ENCODE measurements around the gene GPR180.

Gene GPR180

GRCh38 chr13:94641409-94641941, 39.8 kb downstream of the GPR180 start:
- no peaks in the 10 kb centered on the region for H3K4me1 ChIP-seq (ENCODE audit: insufficient read depth, insufficient read length)
- no peak overlapping the region for H3K4me3 ChIP-seq (ENCODE audit: insufficient read length, low read depth)
- no peak overlapping the region for H3K9ac ChIP-seq (ENCODE audit: insufficient read length, low read depth)
- no peaks in the 10 kb centered on the region for H3K27me3 ChIP-seq (ENCODE audit: insufficient read depth, insufficient read length)
- DNase-seq (ENCODE audit: low read depth, low spot score), result no peak
- no peaks in the 10 kb centered on the region for H3K9me3 ChIP-seq (ENCODE audit: insufficient read depth, low read length)
- TF ChIP-seq YY1 (IDR thresholded peaks at IDR 0.05; ENCODE audit: insufficient read depth, insufficient read length) (no peak), ZNF274 (IDR thresholded peaks at IDR 0.05; ENCODE audit: low read depth, low read length) (no peak), SUZ12 (IDR thresholded peaks at IDR 0.05; ENCODE audit: extremely low read depth, insufficient read depth, insufficient read length) (no peak)
- H3K36me3 ChIP-seq (ENCODE audit: insufficient read depth, insufficient read length, low read length), result no peaks in the 10 kb centered on the region

- Histone ChIP-seq H3K9me3 (ENCODE audit: insufficient read depth, low read length) (no peaks in the 10 kb centered on the region), H3K9ac (ENCODE audit: insufficient read length, low read depth) (no peak overlapping the region), H3K4me3 (ENCODE audit: insufficient read length, low read depth) (no peak overlapping the region), H3K27me3 (ENCODE audit: insufficient read depth, insufficient read length) (no peaks in the 10 kb centered on the region), H3K36me3 (ENCODE audit: insufficient read depth, insufficient read length, low read length) (no peaks in the 10 kb centered on the region), H3K4me1 (ENCODE audit: insufficient read depth, insufficient read length) (no peaks in the 10 kb centered on the region)
- no peak for TF ChIP-seq YY1 (IDR thresholded peaks at IDR 0.05; ENCODE audit: insufficient read depth, insufficient read length)
- TF ChIP-seq SUZ12 (IDR thresholded peaks at IDR 0.05; ENCODE audit: extremely low read depth, insufficient read depth, insufficient read length), result no peak
- no peak for TF ChIP-seq ZNF274 (IDR thresholded peaks at IDR 0.05; ENCODE audit: low read depth, low read length)
- DNase-seq (ENCODE audit: low read depth, low spot score), result no peak
Measured at GRCh38 chr13:94646904-94647303, 45.2 kb downstream of the GPR180 start.

GRCh38 chr13:94656176-94656575, 54.5 kb downstream of the GPR180 start:
- TF ChIP-seq SUZ12 (IDR thresholded peaks at IDR 0.05; ENCODE audit: extremely low read depth, insufficient read depth, insufficient read length), result no peak
- TF ChIP-seq YY1 (IDR thresholded peaks at IDR 0.05; ENCODE audit: insufficient read depth, insufficient read length), result no peak
- TF ChIP-seq ZNF274 (IDR thresholded peaks at IDR 0.05; ENCODE audit: low read depth, low read length), result no peak
- Histone ChIP-seq H3K4me1 (ENCODE audit: insufficient read depth, insufficient read length) (peaks cover 3% of the 10 kb centered on the region), H3K9me3 (ENCODE audit: insufficient read depth, low read length) (no peaks in the 10 kb centered on the region), H3K9ac (ENCODE audit: insufficient read length, low read depth) (no peak overlapping the region), H3K4me3 (ENCODE audit: insufficient read length, low read depth) (no peak overlapping the region), H3K36me3 (ENCODE audit: insufficient read depth, insufficient read length, low read length) (no peaks in the 10 kb centered on the region), H3K27me3 (ENCODE audit: insufficient read depth, insufficient read length) (no peaks in the 10 kb centered on the region)
- no peak for DNase-seq (ENCODE audit: low read depth, low spot score)

GRCh38 chr13:94656766-94657165, 55.1 kb downstream of the GPR180 start:
- no peaks in the 10 kb centered on the region for H3K36me3 ChIP-seq (ENCODE audit: insufficient read depth, insufficient read length, low read length)
- TF ChIP-seq SUZ12 (IDR thresholded peaks at IDR 0.05; ENCODE audit: extremely low read depth, insufficient read depth, insufficient read length), result no peak
- no peak for TF ChIP-seq YY1 (IDR thresholded peaks at IDR 0.05; ENCODE audit: insufficient read depth, insufficient read length)
- no peak for TF ChIP-seq ZNF274 (IDR thresholded peaks at IDR 0.05; ENCODE audit: low read depth, low read length)
- no peak for DNase-seq (ENCODE audit: low read depth, low spot score)
- H3K4me1 ChIP-seq (ENCODE audit: insufficient read depth, insufficient read length), result peaks cover 3% of the 10 kb centered on the region
- no peaks in the 10 kb centered on the region for H3K27me3 ChIP-seq (ENCODE audit: insufficient read depth, insufficient read length)
- no peak overlapping the region for H3K9ac ChIP-seq (ENCODE audit: insufficient read length, low read depth)
- H3K9me3 ChIP-seq (ENCODE audit: insufficient read depth, low read length), result no peaks in the 10 kb centered on the region
- no peak overlapping the region for H3K4me3 ChIP-seq (ENCODE audit: insufficient read length, low read depth)

GRCh38 chr13:94657167-94657566, 55.5 kb downstream of the GPR180 start:
- no peak overlapping the region for H3K9ac ChIP-seq (ENCODE audit: insufficient read length, low read depth)

GRCh38 chr13:94658926-94659597, 57.4 kb downstream of the GPR180 start:
- Histone ChIP-seq H3K9me3 (ENCODE audit: insufficient read depth, low read length) (no peaks in the 10 kb centered on the region), H3K27me3 (ENCODE audit: insufficient read depth, insufficient read length) (no peaks in the 10 kb centered on the region), H3K4me1 (ENCODE audit: insufficient read depth, insufficient read length) (peaks cover 3% of the 10 kb centered on the region), H3K36me3 (ENCODE audit: insufficient read depth, insufficient read length, low read length) (no peaks in the 10 kb centered on the region), H3K4me3 (ENCODE audit: insufficient read length, low read depth) (no peak overlapping the region), H3K9ac (ENCODE audit: insufficient read length, low read depth) (no peak overlapping the region)
- no peak for DNase-seq (ENCODE audit: low read depth, low spot score)
- no peak for TF ChIP-seq SUZ12 (IDR thresholded peaks at IDR 0.05; ENCODE audit: extremely low read depth, insufficient read depth, insufficient read length)
- TF ChIP-seq YY1 (IDR thresholded peaks at IDR 0.05; ENCODE audit: insufficient read depth, insufficient read length), result no peak
- no peak for TF ChIP-seq ZNF274 (IDR thresholded peaks at IDR 0.05; ENCODE audit: low read depth, low read length)

More at GRCh38 chr13:94657167-94657566, 55.5 kb downstream of the GPR180 start:
- no peaks in the 10 kb centered on the region for H3K9me3 ChIP-seq (ENCODE audit: insufficient read depth, low read length)
- DNase-seq (ENCODE audit: low read depth, low spot score), result no peak
- H3K36me3 ChIP-seq (ENCODE audit: insufficient read depth, insufficient read length, low read length), result no peaks in the 10 kb centered on the region
- peaks cover 3% of the 10 kb centered on the region for H3K4me1 ChIP-seq (ENCODE audit: insufficient read depth, insufficient read length)
- TF ChIP-seq YY1 (IDR thresholded peaks at IDR 0.05; ENCODE audit: insufficient read depth, insufficient read length) (no peak), ZNF274 (IDR thresholded peaks at IDR 0.05; ENCODE audit: low read depth, low read length) (no peak), SUZ12 (IDR thresholded peaks at IDR 0.05; ENCODE audit: extremely low read depth, insufficient read depth, insufficient read length) (no peak)
- H3K27me3 ChIP-seq (ENCODE audit: insufficient read depth, insufficient read length), result no peaks in the 10 kb centered on the region
- no peak overlapping the region for H3K4me3 ChIP-seq (ENCODE audit: insufficient read length, low read depth)

- H3K4me1 ChIP-seq (ENCODE audit: insufficient read depth, insufficient read length), result peaks cover 3% of the 10 kb centered on the region
- H3K9me3 ChIP-seq (ENCODE audit: insufficient read depth, low read length), result no peaks in the 10 kb centered on the region
Measured at GRCh38 chr13:94659598-94659946, 57.9 kb downstream of the GPR180 start.

More at GRCh38 chr13:94659598-94659946, 57.9 kb downstream of the GPR180 start:
- no peak for DNase-seq (ENCODE audit: low read depth, low spot score)
- TF ChIP-seq ZNF274 (IDR thresholded peaks at IDR 0.05; ENCODE audit: low read depth, low read length), result no peak
- TF ChIP-seq SUZ12 (IDR thresholded peaks at IDR 0.05; ENCODE audit: extremely low read depth, insufficient read depth, insufficient read length), result no peak
- TF ChIP-seq YY1 (IDR thresholded peaks at IDR 0.05; ENCODE audit: insufficient read depth, insufficient read length), result no peak
- Histone ChIP-seq H3K9ac (ENCODE audit: insufficient read length, low read depth) (no peak overlapping the region), H3K27me3 (ENCODE audit: insufficient read depth, insufficient read length) (no peaks in the 10 kb centered on the region), H3K4me3 (ENCODE audit: insufficient read length, low read depth) (no peak overlapping the region), H3K36me3 (ENCODE audit: insufficient read depth, insufficient read length, low read length) (no peaks in the 10 kb centered on the region)

Measured in NT2/D1 (cell line).